SU-DHL-6 (cell line): ENCODE measurements around the gene STAU1.

Source experiments
- EZH2phosphoT487 ChIP-seq: fragments of 200-600 bp; sonication (generic), shearing (Covaris generic); conservative IDR thresholded peaks from 2 replicates; pipeline ENCODE4 v1.6.1; 2018; ENCODE audit warnings: mild to moderate bottlenecking, antibody characterized with exemption, low read length, moderate library complexity, mixed read lengths
- TF ChIP-seq, protein P1 (sequence below): fragments of 200-600 bp; sonication (generic); IDR thresholded peaks from one replicate; pipeline ENCODE4 v1.5.1; 2017; ENCODE audit warnings: antibody characterized with exemption, mild to moderate bottlenecking, low read length, moderate library complexity; ENCODE audit not compliant: insufficient read depth, poor library complexity, severe bottlenecking

DNA sequence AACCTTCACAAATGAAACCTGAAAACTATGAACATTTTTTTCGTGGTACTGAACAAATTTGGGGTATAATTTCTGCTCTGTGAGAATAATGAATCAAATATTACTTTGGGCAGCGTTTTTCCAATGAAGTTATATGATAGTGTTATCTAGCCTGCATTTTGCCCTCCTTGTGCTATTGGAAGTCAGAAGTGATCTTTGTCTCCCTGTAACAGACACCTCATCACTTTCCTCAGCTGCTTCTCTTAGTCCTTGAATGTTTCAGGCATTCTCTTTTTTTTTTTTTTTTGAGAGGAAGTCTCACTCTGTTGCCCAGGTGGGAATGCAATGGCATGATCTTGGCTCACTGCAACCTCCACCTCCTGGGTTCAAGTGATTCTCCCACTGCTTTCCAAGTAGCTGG is 41.2 kb upstream of the STAU1 start:
- TF ChIP-seq, protein P1, sequence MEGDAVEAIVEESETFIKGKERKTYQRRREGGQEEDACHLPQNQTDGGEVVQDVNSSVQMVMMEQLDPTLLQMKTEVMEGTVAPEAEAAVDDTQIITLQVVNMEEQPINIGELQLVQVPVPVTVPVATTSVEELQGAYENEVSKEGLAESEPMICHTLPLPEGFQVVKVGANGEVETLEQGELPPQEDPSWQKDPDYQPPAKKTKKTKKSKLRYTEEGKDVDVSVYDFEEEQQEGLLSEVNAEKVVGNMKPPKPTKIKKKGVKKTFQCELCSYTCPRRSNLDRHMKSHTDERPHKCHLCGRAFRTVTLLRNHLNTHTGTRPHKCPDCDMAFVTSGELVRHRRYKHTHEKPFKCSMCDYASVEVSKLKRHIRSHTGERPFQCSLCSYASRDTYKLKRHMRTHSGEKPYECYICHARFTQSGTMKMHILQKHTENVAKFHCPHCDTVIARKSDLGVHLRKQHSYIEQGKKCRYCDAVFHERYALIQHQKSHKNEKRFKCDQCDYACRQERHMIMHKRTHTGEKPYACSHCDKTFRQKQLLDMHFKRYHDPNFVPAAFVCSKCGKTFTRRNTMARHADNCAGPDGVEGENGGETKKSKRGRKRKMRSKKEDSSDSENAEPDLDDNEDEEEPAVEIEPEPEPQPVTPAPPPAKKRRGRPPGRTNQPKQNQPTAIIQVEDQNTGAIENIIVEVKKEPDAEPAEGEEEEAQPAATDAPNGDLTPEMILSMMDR: no peak
- TF ChIP-seq EZH2phosphoT487: no peak
